Caco-2 (cell line): ENCODE measurements around the gene TEAD3. TPM values are rescaled to one million over a fixed set of nuclear protein-coding genes. Genes with fewer than 3 reads are reported as not detected.
"Not testable (repeated sequence)": the region's sequence is repeated elsewhere in the genome, so short reads cannot be mapped to it uniquely, and the experiment has no call there.

ENCODE experiments used
- BruUV-seq: library from RNA; stranded (reverse); fragments of 400-500 nt; replicated peaks from 2 replicates; lab custom pipeline; 2021; lab: Mats Ljungman, UMichigan
- CTCF ChIA-PET: fragments of 300-600 bp; sonication (Branson Sonifier 250); formaldehyde crosslinking; loops from one replicate; lab custom pipeline; 2022; ENCODE audit warnings: antibody characterized with exemption; lab: Charles Lee
- POLR2A ChIA-PET: fragments of 300-600 bp; sonication (Branson Sonifier 250); formaldehyde crosslinking; loops from one replicate; lab custom pipeline; 2022; ENCODE audit warnings: antibody characterized with exemption; lab: Charles Lee
- DNase-seq, 2 experiments: peaks; one replicate each; pipeline versions ENCODE4 v3.0.0 to v3.0.0-alpha.2; 2020 to 2022
- H3K27me3 ChIP-seq: replicated peaks from 2 replicates; pipeline ENCODE4 v1.6.0; 2011; ENCODE audit warnings: low read length; ENCODE audit not compliant: control insufficient read depth, insufficient read depth
- H3K36me3 ChIP-seq: 2 replicates; pipeline ENCODE4 v1.5.1; 2011; ENCODE audit warnings: low read length; ENCODE audit not compliant: control insufficient read depth, insufficient read depth
- H3K4me1 ChIP-seq: fragments of 250-450 bp; sonication (Bioruptor Pico); 2 replicates; pipeline ENCODE4 v1.5.1; 2020; ENCODE audit warnings: mild to moderate bottlenecking
- H3K4me3 ChIP-seq: 2 replicates; pipeline ENCODE4 v1.5.1; 2011; ENCODE audit warnings: low read depth, mild to moderate bottlenecking, control low read depth, low read length
- H3K9me3 ChIP-seq: fragments of 250-450 bp; sonication (Bioruptor Pico); 2 replicates; pipeline ENCODE4 v1.5.1; 2020; ENCODE audit warnings: mild to moderate bottlenecking, moderate library complexity
- H3K27ac Mint-ChIP-seq: one replicate; pipeline ENCODE4 v1.8.0; 2022; ENCODE audit warnings: mixed read lengths; ENCODE audit not compliant: unreplicated experiment
- H3K27me3 Mint-ChIP-seq: one replicate; pipeline ENCODE4 v1.8.0; 2022; ENCODE audit warnings: mixed read lengths; ENCODE audit not compliant: insufficient read depth, unreplicated experiment
- H3K36me3 Mint-ChIP-seq: one replicate; pipeline ENCODE4 v1.8.0; 2022; ENCODE audit warnings: mild to moderate bottlenecking, mixed read lengths; ENCODE audit not compliant: insufficient read depth, unreplicated experiment
- H3K4me1 Mint-ChIP-seq: one replicate; pipeline ENCODE4 v1.8.0; 2022; ENCODE audit warnings: low read depth, mixed read lengths; ENCODE audit not compliant: unreplicated experiment
- H3K4me3 Mint-ChIP-seq: one replicate; pipeline ENCODE4 v1.8.0; 2022; ENCODE audit warnings: mild to moderate bottlenecking, moderate library complexity, mixed read lengths; ENCODE audit not compliant: unreplicated experiment
- H3K9me3 Mint-ChIP-seq: one replicate; pipeline ENCODE4 v1.8.0; 2022; ENCODE audit warnings: mixed read lengths; ENCODE audit not compliant: unreplicated experiment
- intact Hi-C: fragments of 100-400 bp; cut with micrococcal nuclease; formaldehyde crosslinking; loops from one replicate; pipeline ENCODE4 v1.10.0; 2022; ENCODE audit not compliant: unreplicated experiment
- total RNA-seq: library from RNA; stranded (reverse); gene quantifications from 2 replicates; pipeline ENCODE4 v1.2.3, GENCODE V29; 2022
- TF ChIP-seq, protein P1 (sequence below), 2 experiments: fragments of 200-600 bp in 1 of 2; IDR thresholded peaks; 1 replicate in 1 of 2; 2 replicates in 1 of 2; pipeline versions ENCODE4 v1.5.1 to v1.8.0; 2011 to 2022; ENCODE audit warnings: antibody characterized with exemption in 1 of 2, control low read depth in 1 of 2, inconsistent platforms in 1 of 2, low read depth in 1 of 2, low read length in 1 of 2, mild to moderate bottlenecking in 1 of 2, moderate library complexity in 1 of 2; ENCODE audit not compliant: insufficient read depth in 1 of 2, severe bottlenecking in 1 of 2, unreplicated experiment in 1 of 2

TEAD3 gene
- total RNA-seq, 1 experiment from 2014 or later, result 57.2 TPM

GRCh38 chr6:35436071-35436857, 60.6 kb downstream of the TEAD3 start:
- Histone ChIP-seq H3K36me3 (no peaks in the 10 kb centered on the region), H3K4me3 (no peak overlapping the region), H3K9me3 (no peaks in the 10 kb centered on the region), H3K27me3 (no peaks in the 10 kb centered on the region), H3K4me1 (no peaks in the 10 kb centered on the region)
- no peak overlapping the region for H3K27ac Mint-ChIP-seq
- POLR2A ChIA-PET, result no interaction called here
- no peaks in the 10 kb centered on the region for H3K9me3 Mint-ChIP-seq
- no peaks in the 10 kb centered on the region for H3K27me3 Mint-ChIP-seq
- no peak for DNase-seq
- no peaks in the 10 kb centered on the region for H3K4me1 Mint-ChIP-seq
- no peaks in the 10 kb centered on the region for H3K36me3 Mint-ChIP-seq
- no TSS peak for BruUV-seq
- H3K4me3 Mint-ChIP-seq, result no peak overlapping the region
- intact Hi-C loops, result no loop called here
- CTCF ChIA-PET, result interaction anchor here (0.8 to 1.2 kb wide), 2 partner anchors 21 to 94 kb away, joined by 3 to 4 read pairs; no protein-coding TSS in a partner anchor
- TF ChIP-seq, protein P1, sequence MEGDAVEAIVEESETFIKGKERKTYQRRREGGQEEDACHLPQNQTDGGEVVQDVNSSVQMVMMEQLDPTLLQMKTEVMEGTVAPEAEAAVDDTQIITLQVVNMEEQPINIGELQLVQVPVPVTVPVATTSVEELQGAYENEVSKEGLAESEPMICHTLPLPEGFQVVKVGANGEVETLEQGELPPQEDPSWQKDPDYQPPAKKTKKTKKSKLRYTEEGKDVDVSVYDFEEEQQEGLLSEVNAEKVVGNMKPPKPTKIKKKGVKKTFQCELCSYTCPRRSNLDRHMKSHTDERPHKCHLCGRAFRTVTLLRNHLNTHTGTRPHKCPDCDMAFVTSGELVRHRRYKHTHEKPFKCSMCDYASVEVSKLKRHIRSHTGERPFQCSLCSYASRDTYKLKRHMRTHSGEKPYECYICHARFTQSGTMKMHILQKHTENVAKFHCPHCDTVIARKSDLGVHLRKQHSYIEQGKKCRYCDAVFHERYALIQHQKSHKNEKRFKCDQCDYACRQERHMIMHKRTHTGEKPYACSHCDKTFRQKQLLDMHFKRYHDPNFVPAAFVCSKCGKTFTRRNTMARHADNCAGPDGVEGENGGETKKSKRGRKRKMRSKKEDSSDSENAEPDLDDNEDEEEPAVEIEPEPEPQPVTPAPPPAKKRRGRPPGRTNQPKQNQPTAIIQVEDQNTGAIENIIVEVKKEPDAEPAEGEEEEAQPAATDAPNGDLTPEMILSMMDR (IDR thresholded peaks at IDR 0.05; ENCODE audit: insufficient read depth in 1 of 2, low read depth in 1 of 2, low read length in 1 of 2, severe bottlenecking in 1 of 2, unreplicated experiment in 1 of 2), result no peak

- CTCF ChIA-PET, result interaction anchor here (0.5 to 1.2 kb wide), 2 partner anchors 93 to 116 kb away, joined by 3 to 5 read pairs; no protein-coding TSS in a partner anchor
- no peaks in the 10 kb centered on the region for H3K9me3 ChIP-seq
- Mint-ChIP-seq H3K4me3 (no peak overlapping the region), H3K36me3 (no peaks in the 10 kb centered on the region), H3K27me3 (no peaks in the 10 kb centered on the region), H3K4me1 (no peaks in the 10 kb centered on the region), H3K9me3 (no peaks in the 10 kb centered on the region), H3K27ac (no peak overlapping the region)
- no peaks in the 10 kb centered on the region for H3K27me3 ChIP-seq
- no TSS peak for BruUV-seq
- no peaks in the 10 kb centered on the region for H3K36me3 ChIP-seq
- intact Hi-C loops, result no loop called here
- no peak overlapping the region for H3K4me3 ChIP-seq
- POLR2A ChIA-PET, result no interaction called here
- TF ChIP-seq, protein P1 (IDR thresholded peaks at IDR 0.05; ENCODE audit: insufficient read depth in 1 of 2, low read depth in 1 of 2, low read length in 1 of 2, severe bottlenecking in 1 of 2, unreplicated experiment in 1 of 2), result no peak
- H3K4me1 ChIP-seq, result no peaks in the 10 kb centered on the region
- DNase-seq, result no peak
Observed at GRCh38 chr6:35435074-35435837, 61.6 kb downstream of the TEAD3 start.

- BruUV-seq, H3K27ac Mint-ChIP-seq, H3K4me3 ChIP-seq, H3K36me3 Mint-ChIP-seq, H3K9me3 Mint-ChIP-seq, H3K4me1 Mint-ChIP-seq, DNase-seq, H3K9me3 ChIP-seq, H3K4me1 ChIP-seq, intact Hi-C loops, H3K27me3 Mint-ChIP-seq, H3K36me3 ChIP-seq, H3K4me3 Mint-ChIP-seq, POLR2A ChIA-PET, H3K27me3 ChIP-seq, CTCF ChIA-PET: not testable (repeated sequence)
Observed at GRCh38 chr6:35432702-35433101, 64.2 kb downstream of the TEAD3 start.
